Ascending aorta (tissue), 2 donors: Measurements from ENCODE around the gene FGG. TPM values are rescaled to one million over a fixed set of nuclear protein-coding genes. Genes with fewer than 3 reads are reported as not detected.

Source experiments
- DNase-seq, 2 donors: peaks; one replicate each; pipeline ENCODE4 v3.0.0-alpha.2; 2019; ENCODE audit warnings: low spot score in 2 of 2
- H3K27ac ChIP-seq, 2 donors: fragments of 200-600 bp; sonication (generic); one replicate each; pipeline ENCODE4 v1.5.1; 2016 to 2017; ENCODE audit warnings: mild to moderate bottlenecking in 1 of 2
- H3K27me3 ChIP-seq: fragments of 200-600 bp; sonication (generic); one replicate; pipeline ENCODE4 v1.5.1; 2017
- H3K36me3 ChIP-seq, 2 donors: fragments of 200-600 bp; sonication (generic); one replicate each; pipeline ENCODE4 v1.5.1; 2016
- H3K4me1 ChIP-seq, 2 donors: fragments of 200-600 bp; sonication (generic); one replicate each; pipeline ENCODE4 v1.5.1; 2016 to 2017; ENCODE audit warnings: mild to moderate bottlenecking in 1 of 2
- H3K4me3 ChIP-seq, 2 donors: fragments of 200-600 bp; sonication (generic); one replicate each; pipeline ENCODE4 v1.5.1; 2016 to 2017; ENCODE audit warnings: mild to moderate bottlenecking in 1 of 2
- H3K9me3 ChIP-seq, 2 donors: fragments of 200-600 bp; sonication (generic); one replicate each; pipeline ENCODE4 v1.5.1; 2016
- CTCF ChIP-seq, 3 experiments: fragments of 200-600 bp in 2 of 3; fragments of 450-650 bp in 1 of 3; sonication (generic) in 2 of 3; IDR thresholded peaks; one replicate each; pipeline ENCODE4 v1.5.1; 2016 to 2019; ENCODE audit warnings: antibody characterized with exemption in 3 of 3, mild to moderate bottlenecking in 1 of 3, moderate library complexity in 1 of 3
- intact Hi-C: fragments of 100-400 bp; cut with DNase I; formaldehyde crosslinking; loops from one replicate; pipeline ENCODE4 v1.15.1; 2023
- total RNA-seq: library from RNA; depleted of rRNA; stranded (reverse); fragments of >200 nt; gene quantifications from one replicate; pipeline ENCODE4 v1.1.0, GENCODE V29; 2016

The FGG gene
- total RNA-seq, 1 donor from 2014 or later = 40.3 TPM

GRCh38 chr4:154618708-154619315 is 6.4 kb upstream of the FGG start:
- peak in 2 of 3 experiments; percentile 43 to 45 for TF ChIP-seq CTCF (IDR thresholded peaks at IDR 0.05)
- DNase-seq = no peak
- intact Hi-C loops = loop anchor here (1.0 kb wide), 1 partner anchor 67 kb away; no protein-coding TSS in a partner anchor
- Histone ChIP-seq H3K4me3 (no peak overlapping the region), H3K4me1 (no peaks in the 10 kb centered on the region), H3K36me3 (no peaks in the 10 kb centered on the region), H3K9me3 (no peaks in the 10 kb centered on the region), H3K27ac (no peak overlapping the region), H3K27me3 (no peaks in the 10 kb centered on the region)

GRCh38 chr4:154617820-154618317 is 5.4 kb upstream of the FGG start:
- H3K27me3 ChIP-seq = no peaks in the 10 kb centered on the region
- no peak for DNase-seq
- H3K4me1 ChIP-seq = no peaks in the 10 kb centered on the region
- no peak overlapping the region for H3K27ac ChIP-seq
- H3K4me3 ChIP-seq = no peak overlapping the region
- intact Hi-C loops = loop anchor here (1.0 kb wide), 1 partner anchor 66 kb away; no protein-coding TSS in a partner anchor
- no peak for TF ChIP-seq CTCF (IDR thresholded peaks at IDR 0.05)
- no peaks in the 10 kb centered on the region for H3K36me3 ChIP-seq
- no peaks in the 10 kb centered on the region for H3K9me3 ChIP-seq

- Histone ChIP-seq H3K27me3 (no peaks in the 10 kb centered on the region), H3K36me3 (no peaks in the 10 kb centered on the region), H3K4me3 (no peak overlapping the region), H3K27ac (no peak overlapping the region), H3K4me1 (no peaks in the 10 kb centered on the region), H3K9me3 (no peaks in the 10 kb centered on the region)
- DNase-seq = no peak
- TF ChIP-seq CTCF (IDR thresholded peaks at IDR 0.05) = no peak
- intact Hi-C loops = no loop called here
These were observed 4.3 kb upstream of the FGG start for GRCh38 chr4:154616731-154617130.

GRCh38 chr4:154616287-154616686 is 3.8 kb upstream of the FGG start:
- no peaks in the 10 kb centered on the region for H3K36me3 ChIP-seq
- no peak overlapping the region for H3K4me3 ChIP-seq
- TF ChIP-seq CTCF (IDR thresholded peaks at IDR 0.05) = no peak
- intact Hi-C loops = no loop called here
- DNase-seq = no peak
- H3K27ac ChIP-seq = no peak overlapping the region
- H3K4me1 ChIP-seq = no peaks in the 10 kb centered on the region
- no peaks in the 10 kb centered on the region for H3K27me3 ChIP-seq
- no peaks in the 10 kb centered on the region for H3K9me3 ChIP-seq

- H3K36me3 ChIP-seq = no peaks in the 10 kb centered on the region
- DNase-seq = no peak
- H3K9me3 ChIP-seq = no peaks in the 10 kb centered on the region
- no peak overlapping the region for H3K4me3 ChIP-seq
- intact Hi-C loops = no loop called here
- H3K27ac ChIP-seq = no peak overlapping the region
- no peaks in the 10 kb centered on the region for H3K27me3 ChIP-seq
- no peaks in the 10 kb centered on the region for H3K4me1 ChIP-seq
- no peak for TF ChIP-seq CTCF (IDR thresholded peaks at IDR 0.05)
These were observed 2.8 kb upstream of the FGG start for GRCh38 chr4:154615211-154615610.
